ENCODE data around the gene NRAP.

NRAP gene

DNA sequence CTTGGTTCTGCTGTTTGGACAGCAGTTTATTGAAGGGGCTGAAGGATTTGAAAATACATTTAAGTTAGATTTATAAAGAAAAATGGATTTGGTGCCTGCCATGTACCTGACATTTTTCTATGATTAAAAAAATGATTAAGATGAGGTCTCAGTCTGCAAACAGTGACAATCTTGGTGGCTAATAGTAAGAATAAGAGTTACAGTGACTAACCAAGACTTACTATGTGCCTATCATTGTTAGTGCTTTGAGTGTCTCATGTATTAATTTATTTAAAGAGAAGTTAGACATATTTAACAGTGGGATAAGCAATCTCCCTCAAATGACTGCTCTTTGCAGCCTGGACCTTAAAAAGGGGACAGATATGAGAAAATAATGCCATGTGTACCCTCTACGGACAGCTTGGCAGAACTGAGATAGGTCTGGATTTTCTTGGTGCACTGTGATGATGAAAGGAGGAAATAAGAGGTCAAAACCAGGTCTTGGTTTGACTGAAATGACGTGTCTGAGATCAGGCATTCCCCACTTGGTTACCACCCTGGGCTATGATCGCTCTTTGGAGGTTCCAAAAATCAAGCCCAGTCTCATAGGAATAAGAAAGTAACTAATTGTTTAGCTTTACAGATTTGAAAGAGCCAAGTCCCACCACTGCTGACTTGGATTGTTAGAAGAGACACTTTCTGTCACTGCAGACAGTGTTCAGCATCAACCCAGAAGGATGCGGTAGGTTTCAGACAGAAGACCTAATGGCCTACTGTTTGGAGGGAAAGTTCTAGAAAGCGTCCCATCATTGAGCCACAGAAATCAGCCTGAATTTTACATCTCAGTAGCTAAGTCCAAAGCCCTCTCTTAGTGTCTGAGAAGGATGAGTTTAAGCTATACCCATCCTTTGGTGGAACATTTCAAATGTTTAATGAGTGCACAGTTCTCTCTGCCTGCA is 18.0 kb upstream of the NRAP start:
- H3K27ac ChIP-seq = peak overlapping the region; percentile 95
- TF ChIP-seq, protein P1, sequence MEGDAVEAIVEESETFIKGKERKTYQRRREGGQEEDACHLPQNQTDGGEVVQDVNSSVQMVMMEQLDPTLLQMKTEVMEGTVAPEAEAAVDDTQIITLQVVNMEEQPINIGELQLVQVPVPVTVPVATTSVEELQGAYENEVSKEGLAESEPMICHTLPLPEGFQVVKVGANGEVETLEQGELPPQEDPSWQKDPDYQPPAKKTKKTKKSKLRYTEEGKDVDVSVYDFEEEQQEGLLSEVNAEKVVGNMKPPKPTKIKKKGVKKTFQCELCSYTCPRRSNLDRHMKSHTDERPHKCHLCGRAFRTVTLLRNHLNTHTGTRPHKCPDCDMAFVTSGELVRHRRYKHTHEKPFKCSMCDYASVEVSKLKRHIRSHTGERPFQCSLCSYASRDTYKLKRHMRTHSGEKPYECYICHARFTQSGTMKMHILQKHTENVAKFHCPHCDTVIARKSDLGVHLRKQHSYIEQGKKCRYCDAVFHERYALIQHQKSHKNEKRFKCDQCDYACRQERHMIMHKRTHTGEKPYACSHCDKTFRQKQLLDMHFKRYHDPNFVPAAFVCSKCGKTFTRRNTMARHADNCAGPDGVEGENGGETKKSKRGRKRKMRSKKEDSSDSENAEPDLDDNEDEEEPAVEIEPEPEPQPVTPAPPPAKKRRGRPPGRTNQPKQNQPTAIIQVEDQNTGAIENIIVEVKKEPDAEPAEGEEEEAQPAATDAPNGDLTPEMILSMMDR (conservative IDR thresholded peaks at IDR 0.05) = no peak

DNA sequence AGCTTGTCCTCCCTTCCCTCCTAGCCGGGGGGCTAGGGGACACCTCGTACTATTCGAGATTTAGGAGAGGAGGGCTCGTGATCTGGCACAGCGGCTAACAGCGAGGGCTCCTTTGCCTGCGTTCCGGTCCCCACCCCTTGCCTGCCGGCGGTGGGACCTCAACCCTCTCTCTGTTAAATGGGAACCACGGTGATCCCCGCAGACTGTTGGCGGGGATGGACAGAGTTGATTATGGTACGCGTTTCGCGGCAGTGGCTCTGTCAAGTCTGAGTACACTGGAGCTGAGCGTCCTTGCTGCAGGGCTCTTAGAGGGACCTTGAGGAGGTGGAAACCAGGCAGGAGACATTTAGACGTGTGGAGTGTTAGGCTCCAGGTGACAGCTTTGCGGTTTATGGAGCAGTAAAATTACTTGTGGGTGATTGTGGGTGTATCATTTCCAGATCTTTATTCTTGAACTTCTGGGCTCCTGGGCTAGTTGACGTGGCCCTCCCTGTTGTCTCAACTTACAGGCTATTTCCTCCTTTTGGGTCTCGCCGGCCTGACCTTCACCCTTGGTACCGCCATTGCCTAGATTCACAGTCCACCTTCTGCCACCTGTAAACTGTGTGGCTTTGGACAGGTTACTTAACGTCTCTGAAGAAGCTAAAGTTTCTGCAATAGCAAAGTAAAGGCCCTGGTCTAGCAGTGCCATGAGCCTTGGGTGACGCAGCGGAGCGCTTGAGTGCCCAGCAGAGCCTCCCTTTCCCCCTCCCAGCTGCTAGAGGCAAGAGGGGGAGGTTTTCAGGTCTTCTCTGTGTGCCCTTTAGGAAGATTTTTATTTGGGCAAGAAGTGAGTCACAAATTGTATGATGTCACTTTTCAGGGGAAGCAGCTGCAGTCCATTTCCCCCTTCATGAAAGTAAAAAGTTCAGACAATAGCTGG is 16.6 kb upstream of the NRAP start:
- TF ChIP-seq, protein P1 (conservative IDR thresholded peaks at IDR 0.05) = no peak
- H3K27ac ChIP-seq = peak overlapping the region; percentile 95

DNA sequence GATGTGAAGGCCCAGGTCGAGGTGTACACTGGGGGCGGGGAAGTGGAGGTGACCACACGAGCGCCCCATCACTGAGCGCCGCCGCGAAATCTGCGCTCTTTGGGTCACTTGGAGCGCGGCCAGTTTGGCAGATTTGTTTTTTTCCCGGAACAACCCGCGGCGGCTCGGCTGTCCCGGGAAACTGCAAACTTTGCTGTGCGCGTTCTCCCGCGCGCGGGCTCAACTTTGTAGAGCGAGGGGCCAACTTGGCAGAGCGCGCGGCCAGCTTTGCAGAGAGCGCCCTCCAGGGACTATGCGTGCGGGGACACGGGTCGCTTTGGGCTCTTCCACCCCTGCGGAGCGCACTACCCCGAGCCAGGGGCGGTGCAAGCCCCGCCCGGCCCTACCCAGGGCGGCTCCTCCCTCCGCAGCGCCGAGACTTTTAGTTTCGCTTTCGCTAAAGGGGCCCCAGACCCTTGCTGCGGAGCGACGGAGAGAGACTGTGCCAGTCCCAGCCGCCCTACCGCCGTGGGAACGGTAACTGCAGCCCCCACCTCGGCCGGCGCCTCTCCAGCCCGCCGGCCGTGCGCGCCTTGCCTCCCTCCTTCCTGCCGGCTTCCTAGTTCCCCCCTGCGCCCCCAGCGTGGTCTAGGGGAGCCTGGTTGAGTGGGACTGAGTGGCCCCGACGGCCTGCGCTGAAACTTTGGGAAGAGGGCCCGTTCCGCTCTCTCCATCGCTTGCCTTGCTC is 15.8 kb upstream of the NRAP start, which contains the start of gene CASP7:
TSS of gene CASP7 (plus strand) at position 450 of the 727 bp plus-strand sequence. CDS start 17,582 bp downstream, outside the sequence.
- H3K27ac ChIP-seq = peak within 1 kb of the TSS; percentile 95
- TF ChIP-seq, protein P1 (conservative IDR thresholded peaks at IDR 0.05) = peak; percentile 37

DNA sequence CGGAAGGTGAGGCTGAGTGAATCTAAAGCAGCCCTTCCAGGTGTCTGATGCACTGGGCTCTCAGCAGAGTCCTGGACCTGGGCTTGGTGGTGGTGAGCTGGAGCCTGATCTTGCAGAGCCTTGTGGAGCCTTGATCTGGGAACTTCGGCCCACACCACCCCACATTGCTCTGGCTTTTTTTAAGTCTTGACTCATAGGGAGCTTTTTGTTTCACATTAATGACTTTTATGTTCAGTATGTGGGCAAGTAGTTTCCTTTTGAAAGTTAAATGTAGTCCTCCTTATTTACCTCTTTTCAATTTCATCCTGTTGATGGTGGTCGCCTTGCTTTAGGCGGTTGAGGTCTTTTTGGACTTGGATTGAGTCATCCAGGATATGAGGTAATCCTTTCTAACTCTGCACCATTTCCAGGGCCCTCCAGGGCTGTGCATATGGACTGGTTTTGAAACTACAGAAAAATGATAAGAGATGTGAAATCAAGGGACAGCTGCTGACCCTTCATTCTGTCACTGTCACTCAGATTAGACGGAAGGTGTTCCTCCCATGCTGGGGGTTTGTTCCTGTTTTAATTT is 2.9 kb upstream of the NRAP start:
- TF ChIP-seq, protein P1 (conservative IDR thresholded peaks at IDR 0.05) = no peak
- no peak overlapping the region for H3K27ac ChIP-seq

DNA sequence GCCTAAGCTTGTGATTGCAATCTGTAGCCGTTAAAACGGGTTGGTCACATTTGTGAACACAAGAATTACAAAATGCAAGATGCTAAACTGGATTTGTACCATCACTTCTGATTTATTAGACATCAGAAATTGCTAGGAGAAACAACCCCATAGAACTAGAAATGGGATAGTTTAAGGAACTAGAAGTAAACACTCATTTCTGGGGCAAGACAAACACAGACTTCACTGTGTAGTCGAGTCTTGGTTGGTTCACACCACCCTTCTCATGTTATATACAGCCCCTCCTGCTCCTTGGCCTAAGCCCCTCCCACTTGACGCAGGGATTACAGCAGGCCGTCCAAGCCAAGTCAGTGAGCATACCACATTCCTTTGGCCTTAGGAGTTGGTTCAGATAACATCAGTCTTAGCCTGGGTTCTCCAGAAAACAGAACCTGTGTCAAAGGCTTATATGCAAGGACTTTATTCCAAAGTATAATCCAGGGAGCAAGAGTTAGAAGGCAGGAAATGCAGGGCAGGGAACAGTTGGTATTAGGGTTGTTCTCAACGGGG is 2.0 kb upstream of the NRAP start:
- H3K27ac ChIP-seq = no peak overlapping the region
- TF ChIP-seq, protein P1 (conservative IDR thresholded peaks at IDR 0.05) = no peak

DNA sequence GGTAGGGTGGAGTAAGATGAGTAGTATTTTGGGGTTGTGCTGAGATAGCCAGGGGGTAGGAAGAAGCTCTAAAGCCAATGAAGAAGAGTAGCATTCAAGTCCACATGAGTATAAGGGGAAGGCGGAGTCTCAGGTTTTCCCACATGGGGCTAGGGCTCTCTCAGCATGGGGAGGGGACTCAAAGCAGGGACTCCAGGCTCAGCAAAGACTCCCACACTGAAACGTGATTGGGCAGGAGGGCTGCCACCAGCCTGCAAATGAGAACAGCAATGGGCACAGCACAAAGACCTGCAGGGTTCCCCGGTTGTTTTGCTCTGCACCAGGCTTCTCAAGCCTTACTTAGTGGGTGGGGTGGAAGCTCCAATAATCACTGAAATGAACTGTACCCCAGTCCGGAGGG is 1.5 kb upstream of the NRAP start:
- no peak overlapping the region for H3K27ac ChIP-seq
- TF ChIP-seq, protein P1 (conservative IDR thresholded peaks at IDR 0.05) = no peak
